Mammary epithelial cell (primary cell): Measurements from ENCODE around the gene PCNX2.

Experiments used
- CTCF ChIP-seq, 2 donors: IDR thresholded peaks in 1 of 2; conservative IDR thresholded peaks in 1 of 2; 2 replicates each; pipeline ENCODE4 v1.5.1; 2011 to 2012; ENCODE audit warnings: inconsistent platforms in 2 of 2, low read length in 2 of 2, mild to moderate bottlenecking in 2 of 2, control low read depth in 1 of 2, low read depth in 1 of 2; ENCODE audit not compliant: insufficient read depth in 1 of 2; ENCODE audit errors: extremely low read depth in 1 of 2
- EZH2 ChIP-seq: IDR thresholded peaks from 2 replicates; pipeline ENCODE4 v1.6.1; 2012; ENCODE audit warnings: low read length, inconsistent platforms, borderline replicate concordance

GRCh38 chr1:233323718-233324117 lies 28.2 kb upstream of the PCNX2 start:
- TF ChIP-seq CTCF (conservative IDR thresholded peaks at IDR 0.05 in 1 of 2, IDR thresholded peaks at IDR 0.05 in 1 of 2; ENCODE audit: extremely low read depth in 1 of 2, insufficient read depth in 1 of 2, low read depth in 1 of 2, low read length in 2 of 2) (no peak), EZH2 (no peak)
